ENCODE results near the gene SLC22A23. TPM values are rescaled to one million over a fixed set of nuclear protein-coding genes. Genes with fewer than 3 reads are reported as not detected.

The SLC22A23 gene
- 0.49 and 1.5 TPM in 2 replicates for total RNA-seq

GRCh38 chr6:3456898-3457709 lies at the start of gene SLC22A23:
SLC22A23 (minus strand) TSS chr6:3457050; CDS start chr6:3456559, 491 bp downstream.

GRCh38 chr6:3258720-3259490 lies 197.9 kb downstream of the SLC22A23 start, which contains the start of gene PSMG4:
PSMG4 (plus strand) TSS chr6:3258947; CDS start chr6:3259023, 76 bp downstream.

GRCh38 chr6:3227363-3228045 lies 229.3 kb downstream of the SLC22A23 start, which contains the start of gene TUBB2B:
TUBB2B (minus strand) TSS chr6:3227653; CDS start chr6:3227543, 110 bp downstream.

Other genes starting within 250 kb of the SLC22A23 start
- 95.3 and 95.6 TPM in 2 replicates for gene TUBB2B, start 229.4 kb downstream of the SLC22A23 start, total RNA-seq
- gene PSMG4, start 198.1 kb downstream of the SLC22A23 start, total RNA-seq, result 37.8 and 39.6 TPM in 2 replicates